H1 (cell line): ENCODE measurements around the gene BMPR1A. TPM values are rescaled to one million over a fixed set of nuclear protein-coding genes. Genes with fewer than 3 reads are reported as not detected.
A peak's percentile ranks its signal among the peaks of the same experiment; 100 is the strongest.

Source experiments
- ATF2 ChIP-seq: IDR thresholded peaks from 2 replicates; pipeline ENCODE4 v1.6.1; 2012; ENCODE audit warnings: low read length, inconsistent platforms
- BCL11A ChIP-seq, 2 experiments: IDR thresholded peaks; one replicate each; pipeline ENCODE4 v1.6.1; 2011; ENCODE audit warnings: low read depth in 2 of 2, low read length in 2 of 2, mild to moderate bottlenecking in 2 of 2
- EP300 ChIP-seq, 2 experiments: IDR thresholded peaks; 1 replicate in 1 of 2; 2 replicates in 1 of 2; pipeline ENCODE4 v1.6.1; 2011 to 2012; ENCODE audit warnings: low read depth in 2 of 2, low read length in 2 of 2, mild to moderate bottlenecking in 2 of 2, borderline replicate concordance in 1 of 2, inconsistent platforms in 1 of 2, moderate library complexity in 1 of 2
- HDAC2 ChIP-seq, 2 experiments: fragments of 300-600 bp in 1 of 2; sonication (generic) in 1 of 2; IDR thresholded peaks; 2 replicates each; pipeline ENCODE4 v1.6.1; 2011 to 2012; ENCODE audit warnings: low read depth in 2 of 2, low read length in 2 of 2, mild to moderate bottlenecking in 2 of 2, moderate library complexity in 2 of 2, borderline replicate concordance in 1 of 2, inconsistent platforms in 1 of 2
- JUN ChIP-seq: IDR thresholded peaks from 2 replicates; pipeline ENCODE4 v1.6.1; 2011; ENCODE audit warnings: low read depth, mild to moderate bottlenecking, improper control_type of control experiment, low read length
- JUND ChIP-seq: IDR thresholded peaks from 2 replicates; pipeline ENCODE4 v1.6.1; 2011; ENCODE audit warnings: mild to moderate bottlenecking, improper control_type of control experiment, low read length
- KDM4A ChIP-seq: IDR thresholded peaks from one replicate; pipeline ENCODE4 v1.7.1; 2012; ENCODE audit warnings: low read depth, mild to moderate bottlenecking, moderate library complexity, low read length, inconsistent platforms; ENCODE audit not compliant: severe bottlenecking
- NANOG ChIP-seq: IDR thresholded peaks from 2 replicates; pipeline ENCODE4 v1.6.1; 2011; ENCODE audit warnings: low read length, low read depth, mild to moderate bottlenecking, inconsistent platforms; ENCODE audit not compliant: insufficient read depth, poor library complexity, severe bottlenecking
- POLR2A ChIP-seq, 2 experiments: IDR thresholded peaks; 1 replicate in 1 of 2; 2 replicates in 1 of 2; pipeline ENCODE4 v1.6.1; 2011; ENCODE audit warnings: low read depth in 2 of 2, low read length in 2 of 2, mild to moderate bottlenecking in 2 of 2; ENCODE audit errors: control extremely low read depth in 1 of 2
- RNF2 ChIP-seq: fragments of 200-900, 300-1000 bp; sonication (generic); IDR thresholded peaks from 2 replicates; pipeline ENCODE4 v1.7.1; 2016; ENCODE audit warnings: borderline replicate concordance, low read depth, mild to moderate bottlenecking, antibody characterized with exemption, low read length; ENCODE audit not compliant: poor library complexity, severe bottlenecking; ENCODE audit errors: missing control alignments
- SP4 ChIP-seq: IDR thresholded peaks from 2 replicates; pipeline ENCODE4 v1.6.1; 2012; ENCODE audit warnings: low read length, inconsistent platforms
- SUZ12 ChIP-seq: fragments of 200-600 bp; sonication (generic); IDR thresholded peaks from 2 replicates; pipeline ENCODE4 v1.6.1; 2012; ENCODE audit warnings: mild to moderate bottlenecking, inconsistent platforms, low read length, moderate library complexity, mixed read lengths
- TCF12 ChIP-seq: IDR thresholded peaks from 2 replicates; pipeline ENCODE4 v1.6.1; 2011; ENCODE audit warnings: low read depth, mild to moderate bottlenecking, low read length
- TEAD4 ChIP-seq: IDR thresholded peaks from 2 replicates; pipeline ENCODE4 v1.6.1; 2012; ENCODE audit warnings: low read depth, low read length, inconsistent platforms, mixed read lengths
- USF2 ChIP-seq: IDR thresholded peaks from 2 replicates; pipeline ENCODE4 v1.6.1; 2011; ENCODE audit warnings: low read length, improper control_type of control experiment
- polyA plus RNA-seq, 7 experiments: library from polyadenylated mRNA; depleted of rRNA in 3 of 7; stranded (reverse) in 5 of 7; unstranded in 2 of 7; fragments of >200 nt in 5 of 7; fragments of 200-250 nt in 2 of 7; gene quantifications; 1 replicate in 5 of 7; 2 replicates in 1 of 7; 4 replicates in 1 of 7; pipeline versions ENCODE4 v1.2.1 to v1.2.3, GENCODE V29; 2011 to 2013; ENCODE audit warnings: missing spikeins in 2 of 7, mixed read lengths in 2 of 7
- total RNA-seq: library from RNA; stranded (reverse); fragmentation: NEBNext Ultra II Directional; extraction: Animal tissue kit (Norgen Biotek cat#: 25700); gene quantifications from 2 replicates; pipeline ENCODE4 v1.2.1, GENCODE V29; 2021
- TF ChIP-seq, protein P1 (sequence below), 3 experiments: IDR thresholded peaks; 1 replicate in 2 of 3; 2 replicates in 1 of 3; pipeline versions ENCODE4 v1.5.1 to v1.6.1; 2011; ENCODE audit warnings: low read length in 3 of 3, mild to moderate bottlenecking in 3 of 3, inconsistent platforms in 2 of 3, low read depth in 1 of 3, moderate library complexity in 1 of 3; ENCODE audit not compliant: insufficient read depth in 1 of 3; ENCODE audit errors: control extremely low read depth in 1 of 3

BMPR1A gene
- total and polyA plus RNA-seq, 2 of the 8 experiments (the other 6 are each of a cell fraction or from before 2014, with no cell fraction given): 34.4 to 129 TPM

DNA sequence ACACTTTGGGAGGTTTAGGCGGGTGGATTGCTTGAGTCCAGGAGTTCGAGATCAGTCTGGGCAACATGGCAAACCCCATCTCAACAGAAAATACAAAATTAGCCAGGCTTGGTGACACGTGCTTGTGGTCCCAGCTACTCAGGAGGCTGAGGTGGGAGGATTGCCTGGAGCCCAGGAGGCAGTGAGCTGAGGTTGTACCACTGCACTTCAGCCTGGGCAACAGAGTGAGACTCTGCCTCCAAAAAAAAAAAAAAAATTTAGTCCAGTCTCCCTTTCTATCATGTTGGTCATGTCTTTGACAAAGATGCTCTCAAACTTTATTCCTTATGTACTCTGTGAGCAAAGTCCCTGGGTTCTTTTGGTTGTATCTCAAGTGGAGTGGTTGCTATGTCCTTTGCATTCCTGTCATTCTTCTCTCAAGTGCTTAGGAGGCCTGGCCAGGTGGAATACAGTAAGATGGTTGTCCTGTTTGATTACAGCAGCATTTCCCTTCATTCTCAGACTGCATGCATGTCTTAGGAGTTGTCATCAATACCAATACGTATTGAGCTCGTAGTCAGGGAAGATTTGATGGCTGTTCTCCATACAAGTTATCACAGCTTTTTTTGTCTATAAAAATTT is 115.3 kb downstream of the BMPR1A start (continued):
- TF ChIP-seq ATF2 (no peak), JUND (no peak), SUZ12 (no peak), SP4 (no peak), POLR2A (IDR thresholded peaks at IDR 0.05; ENCODE audit: control extremely low read depth in 1 of 2, low read depth in 2 of 2, low read length in 2 of 2) (no peak), EP300 (IDR thresholded peaks at IDR 0.05; ENCODE audit: borderline replicate concordance in 1 of 2, low read depth in 2 of 2, low read length in 2 of 2) (peak in 1 of 2 experiments; percentile 34; a peak in 1 of 3 replicates), TCF12 (peak; percentile 82; the same call in 1 of the 2 replicates), BCL11A (IDR thresholded peaks at IDR 0.05; ENCODE audit: low read depth in 2 of 2, low read length in 2 of 2) (peak in 1 of 2 experiments; percentile 2), HDAC2 (IDR thresholded peaks at IDR 0.05; ENCODE audit: borderline replicate concordance in 1 of 2, low read depth in 2 of 2, low read length in 2 of 2) (peak in 1 of 2 experiments; percentile 39; a peak in 1 of 4 replicates), KDM4A (no peak), JUN (no peak), RNF2 (no peak), TEAD4 (peak; percentile 97), NANOG (peak; percentile 63), USF2 (no peak)
- TF ChIP-seq, protein P1, sequence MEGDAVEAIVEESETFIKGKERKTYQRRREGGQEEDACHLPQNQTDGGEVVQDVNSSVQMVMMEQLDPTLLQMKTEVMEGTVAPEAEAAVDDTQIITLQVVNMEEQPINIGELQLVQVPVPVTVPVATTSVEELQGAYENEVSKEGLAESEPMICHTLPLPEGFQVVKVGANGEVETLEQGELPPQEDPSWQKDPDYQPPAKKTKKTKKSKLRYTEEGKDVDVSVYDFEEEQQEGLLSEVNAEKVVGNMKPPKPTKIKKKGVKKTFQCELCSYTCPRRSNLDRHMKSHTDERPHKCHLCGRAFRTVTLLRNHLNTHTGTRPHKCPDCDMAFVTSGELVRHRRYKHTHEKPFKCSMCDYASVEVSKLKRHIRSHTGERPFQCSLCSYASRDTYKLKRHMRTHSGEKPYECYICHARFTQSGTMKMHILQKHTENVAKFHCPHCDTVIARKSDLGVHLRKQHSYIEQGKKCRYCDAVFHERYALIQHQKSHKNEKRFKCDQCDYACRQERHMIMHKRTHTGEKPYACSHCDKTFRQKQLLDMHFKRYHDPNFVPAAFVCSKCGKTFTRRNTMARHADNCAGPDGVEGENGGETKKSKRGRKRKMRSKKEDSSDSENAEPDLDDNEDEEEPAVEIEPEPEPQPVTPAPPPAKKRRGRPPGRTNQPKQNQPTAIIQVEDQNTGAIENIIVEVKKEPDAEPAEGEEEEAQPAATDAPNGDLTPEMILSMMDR (IDR thresholded peaks at IDR 0.05; ENCODE audit: control extremely low read depth in 1 of 3, insufficient read depth in 1 of 3, low read depth in 1 of 3, low read length in 3 of 3): no peak
